HEK293 (cell line): Measurements from ENCODE around the gene SNRPD3.

ENCODE experiments used
- KLF16 ChIP-seq: fragments of 450-650 bp; formaldehyde crosslinking; IDR thresholded peaks from 2 replicates; pipeline ENCODE4 v1.5.1; 2017; ENCODE audit warnings: missing biosample characterization, missing genetic modification characterization
- ZNF274 ChIP-seq, 2 experiments: fragments of 200-500 bp in 1 of 2; fragments of 450-650 bp in 1 of 2; sonication (Bioruptor generic) in 1 of 2; formaldehyde crosslinking in 1 of 2; IDR thresholded peaks; 2 replicates each; pipeline versions ENCODE4 v1.5.1 to v1.6.1; 2014 to 2016; ENCODE audit warnings: borderline replicate concordance in 1 of 2, inconsistent platforms in 1 of 2, low read length in 1 of 2, missing biosample characterization in 1 of 2, missing genetic modification characterization in 1 of 2
- TF ChIP-seq, protein P1 (sequence below): fragments of 450-650 bp; formaldehyde crosslinking; IDR thresholded peaks from 2 replicates; pipeline ENCODE4 v1.5.1; 2016; ENCODE audit warnings: missing biosample characterization, missing genetic modification characterization
- TF ChIP-seq, protein P2 (sequence below): fragments of 450-650 bp; formaldehyde crosslinking; IDR thresholded peaks from 2 replicates; pipeline ENCODE4 v1.5.1; 2016; ENCODE audit warnings: missing biosample characterization, missing genetic modification characterization

GRCh38 chr22:24564376-24565058 lies 8.7 kb downstream of the SNRPD3 start:
- TF ChIP-seq, protein P1, sequence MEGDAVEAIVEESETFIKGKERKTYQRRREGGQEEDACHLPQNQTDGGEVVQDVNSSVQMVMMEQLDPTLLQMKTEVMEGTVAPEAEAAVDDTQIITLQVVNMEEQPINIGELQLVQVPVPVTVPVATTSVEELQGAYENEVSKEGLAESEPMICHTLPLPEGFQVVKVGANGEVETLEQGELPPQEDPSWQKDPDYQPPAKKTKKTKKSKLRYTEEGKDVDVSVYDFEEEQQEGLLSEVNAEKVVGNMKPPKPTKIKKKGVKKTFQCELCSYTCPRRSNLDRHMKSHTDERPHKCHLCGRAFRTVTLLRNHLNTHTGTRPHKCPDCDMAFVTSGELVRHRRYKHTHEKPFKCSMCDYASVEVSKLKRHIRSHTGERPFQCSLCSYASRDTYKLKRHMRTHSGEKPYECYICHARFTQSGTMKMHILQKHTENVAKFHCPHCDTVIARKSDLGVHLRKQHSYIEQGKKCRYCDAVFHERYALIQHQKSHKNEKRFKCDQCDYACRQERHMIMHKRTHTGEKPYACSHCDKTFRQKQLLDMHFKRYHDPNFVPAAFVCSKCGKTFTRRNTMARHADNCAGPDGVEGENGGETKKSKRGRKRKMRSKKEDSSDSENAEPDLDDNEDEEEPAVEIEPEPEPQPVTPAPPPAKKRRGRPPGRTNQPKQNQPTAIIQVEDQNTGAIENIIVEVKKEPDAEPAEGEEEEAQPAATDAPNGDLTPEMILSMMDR = no peak
- TF ChIP-seq KLF16 (tag by site-specific recombination) (no peak), ZNF274 (IDR thresholded peaks at IDR 0.05; ENCODE audit: low read length) (no peak), ZNF274 (tag by site-specific recombination; IDR thresholded peaks at IDR 0.05; ENCODE audit: borderline replicate concordance) (no peak)
- TF ChIP-seq, protein P2, sequence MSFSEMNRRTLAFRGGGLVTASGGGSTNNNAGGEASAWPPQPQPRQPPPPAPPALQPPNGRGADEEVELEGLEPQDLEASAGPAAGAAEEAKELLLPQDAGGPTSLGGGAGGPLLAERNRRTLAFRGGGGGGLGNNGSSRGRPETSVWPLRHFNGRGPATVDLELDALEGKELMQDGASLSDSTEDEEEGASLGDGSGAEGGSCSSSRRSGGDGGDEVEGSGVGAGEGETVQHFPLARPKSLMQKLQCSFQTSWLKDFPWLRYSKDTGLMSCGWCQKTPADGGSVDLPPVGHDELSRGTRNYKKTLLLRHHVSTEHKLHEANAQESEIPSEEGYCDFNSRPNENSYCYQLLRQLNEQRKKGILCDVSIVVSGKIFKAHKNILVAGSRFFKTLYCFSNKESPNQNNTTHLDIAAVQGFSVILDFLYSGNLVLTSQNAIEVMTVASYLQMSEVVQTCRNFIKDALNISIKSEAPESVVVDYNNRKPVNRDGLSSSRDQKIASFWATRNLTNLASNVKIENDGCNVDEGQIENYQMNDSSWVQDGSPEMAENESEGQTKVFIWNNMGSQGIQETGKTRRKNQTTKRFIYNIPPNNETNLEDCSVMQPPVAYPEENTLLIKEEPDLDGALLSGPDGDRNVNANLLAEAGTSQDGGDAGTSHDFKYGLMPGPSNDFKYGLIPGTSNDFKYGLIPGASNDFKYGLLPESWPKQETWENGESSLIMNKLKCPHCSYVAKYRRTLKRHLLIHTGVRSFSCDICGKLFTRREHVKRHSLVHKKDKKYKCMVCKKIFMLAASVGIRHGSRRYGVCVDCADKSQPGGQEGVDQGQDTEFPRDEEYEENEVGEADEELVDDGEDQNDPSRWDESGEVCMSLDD = no peak
